ENCODE results near the gene PPT1.

PPT1 gene

DNA sequence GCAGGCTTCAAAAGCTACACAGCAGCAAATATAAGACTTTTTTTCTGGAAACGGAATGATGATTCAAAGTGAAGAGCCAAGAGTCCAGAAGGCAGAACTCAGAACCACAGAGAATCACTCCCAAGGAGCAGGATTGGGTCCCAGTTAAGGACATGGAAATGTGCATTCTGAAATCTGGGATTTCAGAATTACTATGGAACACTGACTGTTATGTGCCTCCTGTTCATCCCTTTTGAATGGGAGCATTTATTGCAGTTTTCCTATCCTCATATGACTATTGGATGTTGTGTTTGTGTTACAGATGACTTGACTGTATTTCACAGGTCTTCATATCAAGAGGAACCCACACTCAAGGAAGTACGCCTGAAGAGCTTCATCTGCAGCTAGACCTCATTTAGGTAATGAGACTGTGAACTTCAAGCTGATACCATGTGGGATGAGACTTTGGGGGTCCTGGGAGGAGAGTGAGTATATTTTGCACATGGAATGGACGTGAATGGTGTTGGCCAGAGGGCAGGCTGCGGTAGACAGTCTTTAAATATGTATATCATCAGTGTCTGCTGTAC lies 73.6 kb downstream of the PPT1 start:
- DNase-seq: no peak

Data from SHP77 treated with DMSO at 0.1 percent for 48 hours (cell line).